Trophoblast cell (in vitro differentiated cells and primary cell): ENCODE measurements around the gene TIGD1.

Experiments used
- DNase-seq, 2 donors: peaks; one replicate each; pipeline ENCODE4 v3.0.0-alpha.2; 2016
- H2AFZ ChIP-seq: 2 replicates; pipeline ENCODE4 v1.6.1; 2013; ENCODE audit warnings: low read length, moderate library complexity, mild to moderate bottlenecking; ENCODE audit not compliant: insufficient read depth, poor library complexity
- H2AK5ac ChIP-seq: 2 replicates; pipeline ENCODE4 v1.6.1; 2013; ENCODE audit warnings: mild to moderate bottlenecking, low read length
- H2BK120ac ChIP-seq: 2 replicates; pipeline ENCODE4 v1.6.1; 2013; ENCODE audit warnings: low read length, mild to moderate bottlenecking, moderate library complexity; ENCODE audit not compliant: insufficient read depth, poor library complexity
- H2BK12ac ChIP-seq: 2 replicates; pipeline ENCODE4 v1.6.1; 2013; ENCODE audit warnings: mild to moderate bottlenecking, low read length, moderate library complexity
- H2BK5ac ChIP-seq: 2 replicates; pipeline ENCODE4 v1.6.1; 2013; ENCODE audit warnings: low read length, low read depth, moderate library complexity, mild to moderate bottlenecking; ENCODE audit not compliant: poor library complexity
- H3K14ac ChIP-seq: 2 replicates; pipeline ENCODE4 v1.6.1; 2013; ENCODE audit warnings: mild to moderate bottlenecking, low read length
- H3K18ac ChIP-seq: 2 replicates; pipeline ENCODE4 v1.6.1; 2013; ENCODE audit warnings: mild to moderate bottlenecking, low read length
- H3K23ac ChIP-seq: 2 replicates; pipeline ENCODE4 v1.6.1; 2013; ENCODE audit warnings: low read length
- H3K27ac ChIP-seq: 2 replicates; pipeline ENCODE4 v1.5.1; 2013; ENCODE audit warnings: low read depth, mild to moderate bottlenecking, inconsistent platforms, low read length, moderate library complexity
- H3K27me3 ChIP-seq: 2 replicates; pipeline ENCODE4 v1.6.1; 2013; ENCODE audit warnings: inconsistent platforms, mild to moderate bottlenecking, low read length, moderate library complexity; ENCODE audit not compliant: insufficient read depth
- H3K36me3 ChIP-seq, 2 experiments: 1 replicate in 1 of 2; 2 replicates in 1 of 2; pipeline ENCODE4 v1.6.1; 2013; ENCODE audit warnings: low read length in 2 of 2, mild to moderate bottlenecking in 2 of 2, moderate library complexity in 1 of 2; ENCODE audit not compliant: insufficient read depth in 2 of 2, control insufficient read depth in 1 of 2
- H3K4ac ChIP-seq: 2 replicates; pipeline ENCODE4 v1.6.1; 2013; ENCODE audit warnings: low read depth, mild to moderate bottlenecking, low read length, moderate library complexity
- H3K4me1 ChIP-seq, 2 experiments: 1 replicate in 1 of 2; 2 replicates in 1 of 2; pipeline ENCODE4 v1.6.1; 2013; ENCODE audit warnings: low read length in 2 of 2, mild to moderate bottlenecking in 2 of 2, moderate library complexity in 1 of 2; ENCODE audit not compliant: insufficient read depth in 2 of 2, control insufficient read depth in 1 of 2
- H3K4me2 ChIP-seq: 2 replicates; pipeline ENCODE4 v1.6.1; 2013; ENCODE audit warnings: inconsistent platforms, mild to moderate bottlenecking, low read length, moderate library complexity
- H3K4me3 ChIP-seq: 2 replicates; pipeline ENCODE4 v1.5.1; 2013; ENCODE audit warnings: mild to moderate bottlenecking, low read depth, low read length, inconsistent platforms
- H3K79me1 ChIP-seq: one replicate; pipeline ENCODE4 v1.6.1; 2013; ENCODE audit warnings: low read length
- H3K79me2 ChIP-seq: 2 replicates; pipeline ENCODE4 v1.6.1; 2013; ENCODE audit warnings: low read length, mild to moderate bottlenecking; ENCODE audit not compliant: control insufficient read depth, insufficient read depth, poor library complexity
- H3K9ac ChIP-seq: 2 replicates; pipeline ENCODE4 v1.6.1; 2013; ENCODE audit warnings: mild to moderate bottlenecking, low read length
- H3K9me3 ChIP-seq: 2 replicates; pipeline ENCODE4 v1.6.1; 2013; ENCODE audit warnings: low read depth, mild to moderate bottlenecking, control low read depth, inconsistent platforms, low read length; ENCODE audit not compliant: insufficient read depth
- H4K12ac ChIP-seq: 2 replicates; pipeline ENCODE4 v1.6.1; 2013; ENCODE audit warnings: low read depth, mild to moderate bottlenecking, low read length, moderate library complexity
- H4K8ac ChIP-seq: 2 replicates; pipeline ENCODE4 v1.6.1; 2013; ENCODE audit warnings: low read depth, mild to moderate bottlenecking, low read length, moderate library complexity
- H4K91ac ChIP-seq: one replicate; pipeline ENCODE4 v1.6.1; 2013; ENCODE audit warnings: low read depth, mild to moderate bottlenecking, low read length, moderate library complexity
- WGBS: extraction: QIAGEN DNeasy Blood & Tissue Kit; methylation state at CpG from one replicate; pipeline ENCODE4 v1.1.7; 2013; ENCODE audit warnings: missing lambda C conversion rate; ENCODE audit not compliant: insufficient read length, insufficient coverage; ENCODE audit errors: extremely low coverage; 5-methylcytosine and 5-hydroxymethylcytosine counted together

TIGD1 gene

GRCh38 chr2:232504438-232504837 lies 45.9 kb downstream of the TIGD1 start:
- H3K4me1 ChIP-seq, result peaks cover 0 to 8% of the 10 kb centered on the region in 2 experiments
- H3K27me3 ChIP-seq, result peaks cover 31% of the 10 kb centered on the region
- H3K4ac ChIP-seq, result no peak overlapping the region
- H3K23ac ChIP-seq, result no peak overlapping the region
- H3K14ac ChIP-seq, result no peak overlapping the region
- no peak overlapping the region for H4K8ac ChIP-seq
- no peak overlapping the region for H3K18ac ChIP-seq
- H2BK12ac ChIP-seq, result no peak overlapping the region
- H2AK5ac ChIP-seq, result no peak overlapping the region
- no peak overlapping the region for H3K4me3 ChIP-seq
- no peak for DNase-seq
- no peak overlapping the region for H2BK5ac ChIP-seq
- no peak overlapping the region for H4K91ac ChIP-seq
- no peak overlapping the region for H3K4me2 ChIP-seq
- H4K12ac ChIP-seq, result no peak overlapping the region
- H3K9ac ChIP-seq, result no peak overlapping the region
- H3K79me1 ChIP-seq, result no peaks in the 10 kb centered on the region
- no peaks in the 10 kb centered on the region for H3K79me2 ChIP-seq
- H3K9me3 ChIP-seq, result peaks cover 7% of the 10 kb centered on the region
- H3K27ac ChIP-seq, result no peak overlapping the region
- WGBS, result no CpG with 5 or more reads among the region's 2 CpGs
- H3K36me3 ChIP-seq, result no peaks in the 10 kb centered on the region
- H2BK120ac ChIP-seq, result no peak overlapping the region
- no peak overlapping the region for H2AFZ ChIP-seq

- H3K18ac ChIP-seq, result no peak overlapping the region
- H2AFZ ChIP-seq, result no peak overlapping the region
- no peak overlapping the region for H3K27ac ChIP-seq
- H2AK5ac ChIP-seq, result no peak overlapping the region
- peaks cover 31% of the 10 kb centered on the region for H3K27me3 ChIP-seq
- peak overlapping the region; percentile 57 for H3K4me2 ChIP-seq
- no peak overlapping the region for H4K91ac ChIP-seq
- no CpG with 5 or more reads among the region's 16 CpGs for WGBS
- no peaks in the 10 kb centered on the region for H3K79me1 ChIP-seq
- H3K36me3 ChIP-seq, result no peaks in the 10 kb centered on the region
- H2BK5ac ChIP-seq, result no peak overlapping the region
- H3K9me3 ChIP-seq, result peaks cover 12% of the 10 kb centered on the region
- H3K4me1 ChIP-seq, result peaks cover 0 to 8% of the 10 kb centered on the region in 2 experiments
- H2BK12ac ChIP-seq, result no peak overlapping the region
- H4K8ac ChIP-seq, result no peak overlapping the region
- H3K79me2 ChIP-seq, result no peaks in the 10 kb centered on the region
- H3K9ac ChIP-seq, result no peak overlapping the region
- no peak overlapping the region for H3K23ac ChIP-seq
- H4K12ac ChIP-seq, result no peak overlapping the region
- no peak overlapping the region for H3K4me3 ChIP-seq
- no peak for DNase-seq
- H3K4ac ChIP-seq, result no peak overlapping the region
- H2BK120ac ChIP-seq, result no peak overlapping the region
- H3K14ac ChIP-seq, result no peak overlapping the region
Observed at GRCh38 chr2:232503809-232504323, 46.5 kb downstream of the TIGD1 start.

DNA sequence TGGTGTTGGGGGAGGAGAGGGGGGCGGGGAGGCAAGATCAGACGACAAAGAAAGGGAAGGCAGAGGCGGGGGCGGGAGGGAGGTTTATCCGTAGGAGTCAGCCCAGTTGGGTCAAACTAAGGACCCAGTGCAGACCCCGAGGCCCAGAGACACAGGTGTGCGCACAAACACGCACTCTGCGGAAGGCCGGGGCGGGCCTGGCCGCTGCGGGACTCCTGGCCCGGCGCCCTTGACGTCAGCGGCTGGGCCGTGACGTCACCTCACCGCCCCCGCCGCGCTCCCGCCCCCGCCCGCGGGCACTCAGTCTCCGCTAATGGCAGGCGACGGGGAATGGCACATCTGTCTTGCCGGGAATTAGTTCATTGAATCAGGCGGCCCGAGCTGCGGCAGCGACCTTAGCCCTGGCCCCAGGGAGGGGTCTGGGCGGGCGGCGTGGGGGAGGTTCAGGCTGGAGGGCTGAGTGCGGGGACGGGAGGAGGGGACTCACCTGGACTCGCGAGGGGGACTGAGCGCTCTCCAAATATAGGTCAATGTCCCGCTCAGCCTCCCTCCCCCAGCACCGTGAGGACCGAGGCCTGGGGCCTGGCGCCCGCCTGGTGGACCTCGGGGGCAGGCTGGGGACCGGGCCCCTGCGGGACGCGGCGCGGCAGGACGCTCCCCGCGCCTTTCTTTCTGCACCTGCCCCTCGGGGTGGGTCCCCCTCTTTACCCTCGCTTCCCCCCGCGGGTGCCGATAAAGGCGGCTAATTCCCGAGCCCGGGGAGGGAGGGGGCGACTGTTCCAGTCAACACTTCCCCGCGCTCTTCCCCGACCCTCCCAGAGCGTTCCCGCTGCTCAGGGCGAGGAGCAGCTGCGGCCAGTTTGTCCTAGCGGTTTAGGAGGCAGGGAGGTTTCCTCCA lies 47.2 kb downstream of the TIGD1 start:
- H3K18ac ChIP-seq, result no peak overlapping the region
- H3K27me3 ChIP-seq, result peaks cover 31% of the 10 kb centered on the region
- no peak overlapping the region for H2AFZ ChIP-seq
- H3K14ac ChIP-seq, result no peak overlapping the region
- no peaks in the 10 kb centered on the region for H3K36me3 ChIP-seq
- H3K9ac ChIP-seq, result no peak overlapping the region
- H2BK120ac ChIP-seq, result no peak overlapping the region
- H3K79me1 ChIP-seq, result no peaks in the 10 kb centered on the region
- no peaks in the 10 kb centered on the region for H3K79me2 ChIP-seq
- no peak overlapping the region for H3K4me3 ChIP-seq
- no peak overlapping the region for H4K91ac ChIP-seq
- H3K4ac ChIP-seq, result no peak overlapping the region
- DNase-seq, result peak; percentile 45 to 65
- H4K8ac ChIP-seq, result no peak overlapping the region
- H3K4me2 ChIP-seq, result peak overlapping the region; percentile 57
- peaks cover 10% of the 10 kb centered on the region for H3K9me3 ChIP-seq
- no peak overlapping the region for H3K27ac ChIP-seq
- H2BK12ac ChIP-seq, result no peak overlapping the region
- H2AK5ac ChIP-seq, result no peak overlapping the region
- no CpG with 5 or more reads among the region's 75 CpGs for WGBS
- no peak overlapping the region for H4K12ac ChIP-seq
- peaks cover 0 to 8% of the 10 kb centered on the region in 2 experiments for H3K4me1 ChIP-seq
- H3K23ac ChIP-seq, result no peak overlapping the region
- H2BK5ac ChIP-seq, result no peak overlapping the region

GRCh38 chr2:232502511-232502910 lies 47.8 kb downstream of the TIGD1 start:
- Histone ChIP-seq H2BK5ac (no peak overlapping the region), H3K36me3 (no peaks in the 10 kb centered on the region), H2BK120ac (no peak overlapping the region), H3K79me2 (no peaks in the 10 kb centered on the region), H3K4me1 (peaks cover 0 to 8% of the 10 kb centered on the region in 2 experiments), H4K91ac (no peak overlapping the region), H4K12ac (no peak overlapping the region), H2BK12ac (no peak overlapping the region), H3K18ac (no peak overlapping the region), H4K8ac (no peak overlapping the region), H3K23ac (no peak overlapping the region), H3K79me1 (no peaks in the 10 kb centered on the region), H3K4me2 (peak overlapping the region; percentile 36), H3K14ac (no peak overlapping the region), H3K27ac (no peak overlapping the region), H3K9ac (no peak overlapping the region), H3K9me3 (peaks cover 10% of the 10 kb centered on the region), H2AK5ac (no peak overlapping the region), H3K27me3 (peaks cover 31% of the 10 kb centered on the region), H2AFZ (no peak overlapping the region), H3K4me3 (no peak overlapping the region), H3K4ac (no peak overlapping the region)
- no CpG with 5 or more reads among the region's 21 CpGs for WGBS
- DNase-seq, result no peak
